Fibroblast of skin of right quadriceps (primary cell): Measurements from ENCODE around the gene CYP27A1.
A peak's percentile ranks its signal among the peaks of the same experiment; 100 is the strongest.
"Not testable (repeated sequence)": the region's sequence is repeated elsewhere in the genome, so short reads cannot be mapped to it uniquely, and the experiment has no call there.

Source experiments
- DNase-seq: peaks from one replicate; pipeline ENCODE4 v3.0.0-alpha.2; 2013

The CYP27A1 gene

GRCh38 chr2:218781691-218782527 lies at the start of gene CYP27A1:
Gene CYP27A1 (plus strand): TSS chr2:218782147. CDS start chr2:218782183, 36 bp downstream.
- DNase-seq: peak; percentile 20

- DNase-seq: peak; percentile 36
Observed at GRCh38 chr2:218732761-218733158, 49.2 kb upstream of the CYP27A1 start.

GRCh38 chr2:218733171-218734021 lies 48.6 kb upstream of the CYP27A1 start:
- peak; percentile 42 for DNase-seq

- DNase-seq: no peak
Observed at GRCh38 chr2:218734190-218734975, 47.6 kb upstream of the CYP27A1 start.

- no peak for DNase-seq
Observed at GRCh38 chr2:218736531-218736930, 45.4 kb upstream of the CYP27A1 start.

- DNase-seq: no peak
Observed at GRCh38 chr2:218743068-218743467, 38.9 kb upstream of the CYP27A1 start.

- no peak for DNase-seq
Observed at GRCh38 chr2:218744615-218745014, 37.3 kb upstream of the CYP27A1 start.

GRCh38 chr2:218745160-218745558 lies 36.8 kb upstream of the CYP27A1 start:
- DNase-seq: no peak

- no peak for DNase-seq
Observed at GRCh38 chr2:218745559-218746469, 36.1 kb upstream of the CYP27A1 start.

- no peak for DNase-seq
Observed at GRCh38 chr2:218746470-218746795, 35.5 kb upstream of the CYP27A1 start.

- no peak for DNase-seq
Observed at GRCh38 chr2:218746960-218747359, 35.0 kb upstream of the CYP27A1 start.

GRCh38 chr2:218748741-218749441 lies 33.1 kb upstream of the CYP27A1 start:
- DNase-seq: no peak

- no peak for DNase-seq
Observed at GRCh38 chr2:218754201-218754600, 27.7 kb upstream of the CYP27A1 start.

- DNase-seq: no peak
Observed at GRCh38 chr2:218754781-218755180, 27.2 kb upstream of the CYP27A1 start.

- DNase-seq: no peak
Observed at GRCh38 chr2:218755198-218755566, 26.8 kb upstream of the CYP27A1 start.

GRCh38 chr2:218755567-218756404 lies 26.2 kb upstream of the CYP27A1 start:
- no peak for DNase-seq

- no peak for DNase-seq
Observed at GRCh38 chr2:218756599-218757377, 25.2 kb upstream of the CYP27A1 start.

- DNase-seq: no peak
Observed at GRCh38 chr2:218761795-218762194, 20.2 kb upstream of the CYP27A1 start.

GRCh38 chr2:218772759-218773158 lies 9.2 kb upstream of the CYP27A1 start:
- DNase-seq: not testable (repeated sequence)

- DNase-seq: no peak
Observed at GRCh38 chr2:218773881-218774280, 8.1 kb upstream of the CYP27A1 start.
